Measurements from ENCODE around the gene POC1A.
"Not testable (repeated sequence)": the region's sequence is repeated elsewhere in the genome, so short reads cannot be mapped to it uniquely, and the experiment has no call there.

POC1A gene

GRCh38 chr3:52061121-52061910 lies 92.9 kb downstream of the POC1A start:
- DNase-seq: no peak

GRCh38 chr3:52059781-52060180 lies 94.4 kb downstream of the POC1A start:
- no peak for DNase-seq

DNA sequence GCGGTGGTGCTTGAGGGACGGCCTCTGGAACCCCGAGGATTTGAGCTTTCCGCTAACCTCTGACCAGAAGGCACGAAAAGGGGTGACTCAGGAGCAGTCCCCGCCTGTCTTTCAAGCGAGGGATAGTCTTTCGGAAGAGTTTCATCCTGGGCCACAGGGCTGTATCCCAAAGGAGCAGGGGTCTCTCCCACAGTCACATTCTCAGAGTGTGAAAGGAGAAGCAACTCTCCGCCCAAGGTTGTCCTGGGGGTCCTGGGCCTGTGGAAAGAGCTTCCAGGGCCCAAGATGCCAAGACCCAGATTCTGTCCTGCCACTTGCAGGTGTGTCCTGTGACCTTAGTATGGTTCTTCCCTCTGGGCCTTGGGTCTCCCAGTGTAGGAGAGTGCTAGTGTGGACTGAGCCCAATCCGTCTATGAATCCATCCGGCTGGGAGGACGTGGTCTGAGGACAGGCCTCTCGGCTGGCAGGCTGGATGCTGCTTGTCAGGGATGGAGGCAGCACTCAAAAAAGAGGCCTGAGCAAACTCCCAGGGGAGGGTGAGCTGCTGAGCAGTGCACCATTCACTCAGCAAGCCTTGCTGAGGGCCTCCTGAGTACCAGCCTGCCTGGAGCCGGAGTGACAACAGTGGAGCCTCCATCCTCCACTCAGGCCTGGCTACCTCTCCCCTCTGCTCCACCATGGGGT lies 96.3 kb downstream of the POC1A start:
- DNase-seq: no peak

DNA sequence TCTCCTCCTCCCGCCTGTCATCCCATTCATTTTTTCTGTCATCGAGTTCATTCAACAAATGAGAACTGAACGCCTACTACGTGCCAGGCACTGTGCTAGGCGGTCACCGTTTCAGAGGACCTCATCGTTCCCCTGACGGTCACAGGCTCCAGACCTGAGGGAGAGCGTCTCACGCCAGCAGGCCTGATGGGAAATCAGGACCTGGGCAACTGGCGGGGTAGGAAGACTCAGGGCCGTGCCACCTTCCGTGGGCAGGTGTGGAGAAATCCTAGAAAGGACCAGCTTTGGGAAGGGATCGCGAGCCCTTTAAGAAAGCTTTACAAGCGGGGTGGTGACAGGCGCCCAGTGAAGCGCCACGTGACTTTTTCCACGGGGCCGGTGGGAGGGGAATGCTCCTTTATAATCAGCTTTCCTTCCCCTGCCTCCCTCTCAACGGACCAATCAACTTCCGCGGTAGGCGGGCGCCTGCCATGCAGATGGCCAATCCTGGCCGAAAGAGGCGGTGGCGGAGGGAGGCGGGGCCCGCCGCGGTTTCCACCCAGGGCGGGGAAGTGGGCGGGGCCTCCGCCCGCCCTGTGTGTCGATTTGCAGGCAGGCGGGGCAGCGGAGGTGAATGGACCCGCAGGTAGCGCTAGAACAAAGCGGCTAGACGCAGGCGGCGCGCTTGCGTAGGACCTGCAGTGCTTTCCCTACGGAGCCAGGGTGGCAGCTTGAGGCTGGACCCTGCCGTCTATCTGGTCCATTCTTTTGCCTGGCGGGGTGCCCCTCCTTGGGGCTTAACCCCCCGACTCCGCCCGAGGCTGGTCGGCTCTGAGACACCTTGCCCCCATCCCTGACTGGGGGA lies 97.0 kb downstream of the POC1A start:
- peak; percentile 99 for DNase-seq

GRCh38 chr3:52056521-52056967 lies 97.7 kb downstream of the POC1A start, which contains the start of gene DUSP7:
DUSP7 (minus strand) TSS chr3:52056571; CDS start chr3:52056366, 205 bp downstream.
- peak; percentile 72 for DNase-seq

GRCh38 chr3:52055537-52056351 lies 98.5 kb downstream of the POC1A start:
- peak; percentile 61 for DNase-seq

DNA sequence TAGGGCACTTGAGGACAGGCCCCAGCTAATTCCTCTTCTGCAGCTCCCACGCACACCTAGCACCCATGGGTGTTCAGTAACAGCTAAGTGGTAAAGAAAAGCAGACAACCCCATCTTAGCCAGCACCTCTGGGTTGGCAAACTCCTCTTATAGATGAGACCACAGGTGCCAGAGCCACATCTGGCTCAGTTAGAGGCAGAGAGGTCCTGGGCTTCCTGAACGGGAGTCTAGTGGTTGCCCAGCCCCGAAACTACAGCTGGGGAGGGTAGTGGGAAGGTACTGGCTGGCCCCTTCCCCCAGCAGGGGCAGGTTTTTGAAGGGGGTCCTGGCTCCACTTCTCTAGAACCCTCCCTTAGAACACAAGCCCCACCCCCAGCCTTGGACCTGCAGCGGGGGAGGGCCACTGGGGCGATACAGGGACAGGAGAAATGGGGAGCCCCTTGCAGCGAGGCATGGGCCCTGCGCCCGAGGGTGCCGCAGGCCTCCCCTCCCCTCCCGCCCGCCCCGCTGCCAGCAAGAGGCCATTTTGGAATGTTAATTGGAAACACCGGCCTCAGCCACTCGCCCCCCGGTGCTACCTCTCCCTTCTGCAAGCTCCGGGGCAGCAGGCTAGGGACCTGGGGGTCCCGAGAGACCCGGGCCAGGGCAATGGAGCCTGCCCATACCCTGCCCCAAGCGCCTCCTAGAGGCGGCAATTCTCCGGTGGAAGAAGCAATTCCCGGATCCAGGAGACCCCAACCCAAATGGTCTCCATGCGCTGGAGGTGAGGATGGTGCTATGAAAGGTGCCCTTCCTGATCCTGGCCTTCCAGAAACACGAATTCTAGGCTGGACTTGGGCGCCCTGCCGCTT lies 99.3 kb downstream of the POC1A start:
- DNase-seq: peak; percentile 43

- DNase-seq: peak; percentile 34
Measured at GRCh38 chr3:52053307-52054304, 100.6 kb downstream of the POC1A start.

- peak; percentile 89 for DNase-seq
Measured at GRCh38 chr3:52052831-52053306, 101.4 kb downstream of the POC1A start.

DNA sequence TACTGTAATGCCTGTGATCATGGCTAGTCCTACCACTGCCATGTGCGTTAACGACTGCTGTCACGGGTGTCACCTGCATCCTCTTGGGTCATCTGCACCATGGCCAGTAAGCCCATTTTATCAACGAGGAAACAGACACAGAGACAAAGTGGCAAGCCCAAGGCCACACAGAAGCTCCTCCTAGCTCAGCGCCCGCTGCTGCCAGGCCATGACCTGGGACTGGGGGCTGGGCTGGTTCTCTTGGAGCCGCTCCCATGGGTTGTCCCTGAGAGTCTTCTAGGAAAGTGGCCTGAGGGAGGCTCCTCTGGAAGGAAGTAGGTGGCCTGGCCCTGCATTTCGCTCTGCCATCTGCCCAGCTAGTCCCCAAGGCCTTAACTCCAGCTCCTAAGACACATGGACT lies 102.8 kb downstream of the POC1A start:
- DNase-seq: no peak

GRCh38 chr3:52050571-52050970 lies 103.7 kb downstream of the POC1A start:
- DNase-seq: no peak

- no peak for DNase-seq
Measured at GRCh38 chr3:52049503-52049902, 104.7 kb downstream of the POC1A start.

GRCh38 chr3:52047295-52047960 lies 106.8 kb downstream of the POC1A start:
- DNase-seq: peak; percentile 34

- no peak for DNase-seq
Measured at GRCh38 chr3:52046902-52047239, 107.4 kb downstream of the POC1A start.

DNA sequence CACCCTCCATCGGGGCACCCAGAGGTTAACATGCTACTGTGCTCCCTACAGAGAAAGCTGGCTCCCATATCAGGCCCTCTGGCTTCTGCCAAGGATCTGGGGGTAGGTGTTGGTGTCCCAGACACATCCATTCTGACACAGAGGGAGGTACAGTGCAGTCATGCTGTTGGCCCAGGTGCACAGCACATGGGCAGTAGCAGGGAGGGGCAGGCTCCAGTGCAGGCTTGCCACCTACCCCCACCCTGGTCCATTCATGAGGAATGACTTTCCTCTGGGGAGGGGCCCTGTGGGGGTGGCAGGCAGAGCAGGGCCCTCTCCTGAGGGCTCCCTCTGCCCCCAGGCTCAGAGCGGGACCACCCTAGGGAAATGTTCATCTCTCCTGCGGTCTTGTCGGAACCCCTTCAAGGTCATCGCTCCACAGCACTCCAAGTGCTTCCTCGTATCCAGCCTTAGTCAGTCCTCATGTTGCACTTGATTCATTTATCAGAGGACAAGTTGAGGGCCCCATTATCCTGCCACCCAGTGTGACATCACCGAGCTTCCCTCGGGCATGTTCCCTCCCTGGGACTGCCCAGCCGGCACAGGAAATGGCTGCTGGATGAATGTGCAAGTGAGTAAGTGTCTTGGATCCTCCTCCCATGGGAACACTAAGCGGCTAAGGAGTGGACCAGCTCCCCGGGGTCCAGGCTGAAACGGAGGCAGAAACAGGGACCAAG lies 107.9 kb downstream of the POC1A start:
- peak; percentile 99 for DNase-seq

- no peak for DNase-seq
Measured at GRCh38 chr3:52044869-52045619, 109.2 kb downstream of the POC1A start.

DNA sequence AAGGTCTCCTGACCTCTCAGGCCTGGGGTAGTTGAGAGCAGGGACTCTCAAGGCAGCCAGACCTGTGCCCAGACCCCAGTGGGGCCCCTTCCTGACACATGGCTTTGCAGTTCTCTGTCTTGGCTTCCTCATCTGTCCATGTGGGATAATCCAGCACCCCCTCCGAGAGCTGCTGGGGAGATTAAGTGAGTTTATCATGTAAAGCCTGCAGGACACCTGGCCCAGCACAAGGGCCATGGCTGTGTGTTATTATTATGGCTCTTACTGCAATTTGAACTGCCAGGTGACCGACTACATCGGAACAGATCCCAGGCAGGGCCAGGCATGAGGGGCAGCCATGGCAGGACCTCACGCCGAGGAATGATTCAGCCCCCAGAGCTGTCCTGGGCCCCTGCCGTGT lies 110.5 kb downstream of the POC1A start:
- no peak for DNase-seq

DNA sequence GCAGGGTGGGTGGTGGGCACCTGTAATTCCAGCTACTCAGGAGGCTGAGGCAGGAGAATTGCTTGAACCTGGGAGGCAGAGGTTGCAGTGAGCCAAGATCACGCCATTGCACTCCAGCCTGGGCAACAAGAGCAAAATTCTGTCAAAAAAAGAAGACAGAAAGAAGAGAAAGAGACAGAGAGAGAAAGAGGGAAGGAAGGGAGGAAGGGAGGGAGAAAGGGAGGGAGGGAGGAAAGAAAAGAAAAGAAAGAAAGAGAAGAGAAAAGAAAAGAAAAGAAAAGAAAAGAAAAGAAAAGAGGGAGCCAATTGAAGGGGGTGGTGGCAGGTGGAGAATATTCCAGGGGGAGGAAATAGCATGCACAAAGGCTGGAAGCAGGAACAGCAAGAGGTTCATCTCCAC lies 111.2 kb downstream of the POC1A start:
- DNase-seq: not testable (repeated sequence)
